ENCODE results near the gene EXOC2. TPM values are rescaled to one million over a fixed set of nuclear protein-coding genes. Genes with fewer than 3 reads are reported as not detected.

EXOC2 gene
- polyA plus RNA-seq, 1 donor, result 22.3 TPM

DNA sequence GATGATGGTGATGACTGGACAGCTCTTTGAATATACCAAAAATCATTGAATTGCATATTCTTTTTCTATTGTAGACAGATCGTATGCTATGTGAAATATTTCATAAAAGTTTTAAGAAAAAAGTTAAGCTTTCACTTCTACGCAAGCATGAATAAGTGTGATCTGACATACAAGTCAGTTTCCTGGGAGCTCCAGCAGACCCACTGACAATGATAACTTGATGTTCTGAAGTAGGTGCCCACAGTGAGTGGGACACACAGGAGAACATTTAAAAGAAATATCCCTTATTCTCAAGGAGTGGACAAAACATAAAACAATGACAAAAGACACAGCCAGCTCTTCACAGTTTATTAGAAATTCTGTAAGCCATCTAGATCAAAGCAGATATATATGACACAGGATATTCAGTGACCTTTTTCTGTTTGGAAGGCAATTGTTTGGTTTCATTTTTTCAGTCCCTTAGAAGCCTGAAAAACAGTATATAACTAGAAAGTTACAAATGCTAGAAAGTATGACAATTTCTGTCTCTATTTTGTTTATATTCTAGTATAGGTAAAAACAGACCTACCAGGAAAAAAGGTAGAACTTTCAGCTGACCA lies 200.0 kb downstream of the EXOC2 start:
- DNase-seq, result no peak

DNA sequence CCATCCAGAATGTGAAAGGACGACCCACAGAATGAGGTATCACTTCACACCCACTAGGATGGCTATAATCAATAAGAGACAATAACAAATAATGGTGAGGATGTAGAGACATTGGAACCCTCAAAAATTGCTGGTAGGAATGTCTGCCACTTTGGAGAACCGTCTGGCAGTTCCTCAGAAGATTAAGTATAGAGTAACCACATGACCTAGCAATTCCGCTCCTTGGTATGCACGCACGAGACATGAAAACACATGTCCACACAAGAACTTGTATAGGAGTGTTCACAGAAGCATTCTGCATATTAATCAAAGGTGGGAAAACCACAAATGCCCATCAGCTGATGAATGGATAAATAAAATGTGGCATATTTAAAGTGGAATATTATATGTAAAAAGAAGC lies 200.8 kb downstream of the EXOC2 start:
- no peak for DNase-seq

GRCh38 chr6:491233-491632 lies 201.7 kb downstream of the EXOC2 start:
- DNase-seq, result no peak

GRCh38 chr6:490251-491037 lies 202.5 kb downstream of the EXOC2 start:
- no peak for DNase-seq

GRCh38 chr6:489762-490161 lies 203.2 kb downstream of the EXOC2 start:
- no peak for DNase-seq

DNA sequence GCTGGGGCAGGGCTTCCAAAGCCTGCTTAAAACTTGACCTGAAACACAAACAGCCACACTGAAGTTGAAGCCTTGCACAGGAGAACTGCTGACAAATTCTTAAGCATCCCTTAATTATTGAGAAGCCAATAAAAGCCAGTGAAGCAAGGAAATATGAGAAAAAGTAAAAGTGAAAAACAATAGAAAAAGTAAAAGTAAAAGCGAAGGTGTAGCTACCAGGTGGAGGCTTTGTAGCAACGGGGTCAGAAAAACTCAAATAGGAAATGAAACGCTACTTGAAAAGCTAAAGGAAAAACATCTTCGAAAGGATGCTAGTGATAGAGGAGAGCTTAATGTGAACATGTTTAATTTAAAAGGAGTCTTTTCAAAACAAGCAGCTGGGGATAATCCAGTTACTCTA lies 203.9 kb downstream of the EXOC2 start:
- no peak for DNase-seq

- no peak for DNase-seq
These were observed 205.0 kb downstream of the EXOC2 start for GRCh38 chr6:487956-488355.

GRCh38 chr6:485655-486170 lies 207.2 kb downstream of the EXOC2 start:
- DNase-seq, result no peak

- DNase-seq, result no peak
These were observed 208.2 kb downstream of the EXOC2 start for GRCh38 chr6:484746-485145.

GRCh38 chr6:484086-484745 lies 208.7 kb downstream of the EXOC2 start:
- no peak for DNase-seq

DNA sequence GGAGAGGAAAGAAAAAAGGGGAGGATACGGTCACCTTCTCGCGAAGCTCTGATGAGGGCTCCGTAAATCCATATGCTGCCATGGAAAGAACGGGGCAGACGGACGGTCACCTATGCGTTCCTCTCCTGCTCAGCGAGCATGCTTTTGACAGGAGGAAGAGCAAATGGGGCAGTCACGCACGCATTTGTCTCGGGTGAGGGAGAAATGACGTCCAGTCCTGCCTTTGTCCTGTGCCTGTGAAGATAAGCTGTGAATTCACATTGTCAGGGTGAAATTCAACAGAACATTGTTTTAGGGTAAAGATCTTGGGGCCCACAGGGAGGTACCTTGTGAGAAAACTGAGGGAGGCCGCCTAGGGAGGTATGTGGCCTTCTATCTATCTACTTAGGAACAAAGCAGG lies 217.6 kb downstream of the EXOC2 start:
- no peak for DNase-seq

DNA sequence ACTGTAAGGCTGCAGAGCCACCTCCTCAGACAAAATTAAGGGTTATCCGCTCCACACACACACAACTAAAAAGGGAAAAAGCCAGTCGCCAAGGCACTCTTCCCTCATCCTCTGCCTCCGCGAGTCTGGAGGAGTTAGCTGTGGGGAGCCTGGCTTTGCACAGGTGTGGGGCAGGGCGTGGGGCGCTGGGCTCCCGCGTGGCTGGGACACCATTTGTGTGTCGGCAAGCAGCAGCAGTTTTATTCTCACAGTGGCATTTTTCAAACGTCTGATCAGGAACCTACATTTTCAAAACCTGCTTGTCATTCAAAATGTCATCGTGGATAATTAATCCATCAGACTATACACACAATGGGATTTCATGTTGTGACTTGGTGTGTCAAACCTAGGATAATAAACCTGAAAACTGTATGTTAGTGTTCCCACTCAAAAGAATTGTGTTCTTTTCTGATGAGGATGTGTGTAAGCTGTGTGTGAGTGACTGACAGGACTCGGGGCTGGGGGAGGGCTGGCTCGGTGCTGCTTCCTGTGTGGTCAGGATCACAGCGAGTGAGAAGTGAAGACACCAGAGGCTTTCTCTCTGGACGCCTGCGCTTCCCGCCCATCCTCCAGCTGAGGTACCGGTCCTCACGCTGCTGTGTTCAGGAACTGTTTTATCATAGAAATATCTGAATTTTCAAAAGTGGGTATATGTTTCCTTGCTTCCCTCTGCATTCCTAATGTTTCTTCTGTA lies 218.3 kb downstream of the EXOC2 start:
- DNase-seq, result no peak

GRCh38 chr6:473768-474452 lies 219.0 kb downstream of the EXOC2 start:
- DNase-seq, result no peak

DNA sequence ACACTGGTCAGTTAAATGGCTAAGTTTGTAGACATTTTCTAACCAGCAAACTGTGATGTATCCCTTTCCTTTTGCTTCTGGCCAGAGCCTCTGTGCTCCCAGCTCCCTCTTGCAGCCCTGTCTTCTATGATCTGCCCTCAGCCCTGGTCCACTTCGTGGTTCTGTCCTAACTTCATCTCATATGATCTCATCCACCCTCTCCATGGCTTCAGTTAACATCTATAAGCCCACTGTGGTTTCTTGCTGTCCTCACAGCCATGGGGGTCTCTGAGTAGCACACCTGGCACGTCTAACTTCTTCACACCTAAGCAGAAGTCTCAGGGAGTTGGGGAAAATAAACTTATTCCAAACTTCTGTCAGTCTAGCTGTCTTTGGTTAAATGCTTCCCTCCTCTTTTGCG lies 219.6 kb downstream of the EXOC2 start:
- DNase-seq, result no peak

- DNase-seq, result no peak
These were observed 222.0 kb downstream of the EXOC2 start for GRCh38 chr6:470901-471448.

DNA sequence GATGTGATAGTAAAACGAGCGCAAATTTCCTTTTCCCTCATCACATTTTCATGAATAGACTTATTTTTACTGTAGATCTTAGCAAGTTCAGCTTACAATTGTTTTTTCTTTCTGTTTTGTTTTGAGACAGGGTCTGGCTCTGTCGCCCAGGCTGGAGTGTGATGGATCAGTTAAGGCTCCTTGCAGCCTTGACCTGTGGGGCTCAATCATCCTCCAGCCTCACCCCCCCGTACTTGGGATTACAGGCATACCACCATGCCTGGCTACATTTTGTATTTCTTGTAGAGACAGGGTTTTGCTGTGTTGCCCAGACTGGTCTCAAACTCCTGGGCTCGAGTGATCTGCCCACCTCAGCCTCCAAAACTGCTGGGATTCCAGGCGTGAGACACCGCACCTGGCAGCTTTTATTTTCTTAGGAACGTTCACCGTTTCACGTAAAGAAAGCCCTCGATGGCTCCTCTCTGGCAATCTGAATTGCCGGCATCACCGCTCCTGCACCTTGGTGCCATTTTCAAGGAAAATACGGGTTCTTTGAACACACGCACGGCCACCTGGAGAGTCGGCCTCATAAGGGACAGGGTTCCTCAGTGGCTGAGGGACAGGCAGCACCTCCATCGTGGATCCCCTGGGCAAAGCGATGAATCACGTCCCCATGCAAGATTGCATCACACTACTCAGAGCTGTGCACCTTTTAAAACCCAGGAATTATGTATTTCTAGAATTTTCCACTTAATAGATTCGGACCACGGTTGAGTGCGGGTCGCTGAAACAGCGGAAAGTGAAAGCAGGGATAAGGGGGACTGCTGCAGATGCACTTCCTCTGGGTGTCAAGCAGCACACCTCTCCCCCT lies 222.7 kb downstream of the EXOC2 start:
- no peak for DNase-seq

GRCh38 chr6:467671-468082 lies 225.3 kb downstream of the EXOC2 start:
- DNase-seq, result no peak

GRCh38 chr6:467111-467510 lies 225.8 kb downstream of the EXOC2 start:
- DNase-seq, result no peak

DNA sequence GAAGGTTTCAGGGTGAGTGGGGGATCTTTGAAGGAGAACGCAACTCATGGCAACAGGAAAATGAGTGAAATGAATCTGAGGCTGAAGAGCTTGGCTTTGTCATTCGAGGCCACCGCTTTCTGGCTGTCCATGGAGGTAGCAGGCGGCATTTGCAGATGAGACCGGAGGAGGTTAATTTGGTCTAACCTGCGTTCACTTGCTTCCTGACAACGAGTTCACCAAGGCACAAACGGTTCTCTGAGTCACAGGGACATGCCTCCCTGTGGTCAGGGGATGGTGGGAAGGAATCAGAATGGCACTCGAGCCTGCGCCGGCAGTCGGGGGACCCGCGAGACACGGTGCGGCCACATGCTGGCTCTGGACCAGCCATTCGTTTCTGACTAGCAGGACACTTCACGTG lies 226.4 kb downstream of the EXOC2 start:
- DNase-seq, result no peak

- no peak for DNase-seq
These were observed 227.2 kb downstream of the EXOC2 start for GRCh38 chr6:465531-466348.
